ENCODE measurements around the gene TFPI. TPM values are rescaled to one million over a fixed set of nuclear protein-coding genes. Genes with fewer than 3 reads are reported as not detected.

Gene TFPI
- total RNA-seq, 1 experiment from 2014 or later = 129 TPM

DNA sequence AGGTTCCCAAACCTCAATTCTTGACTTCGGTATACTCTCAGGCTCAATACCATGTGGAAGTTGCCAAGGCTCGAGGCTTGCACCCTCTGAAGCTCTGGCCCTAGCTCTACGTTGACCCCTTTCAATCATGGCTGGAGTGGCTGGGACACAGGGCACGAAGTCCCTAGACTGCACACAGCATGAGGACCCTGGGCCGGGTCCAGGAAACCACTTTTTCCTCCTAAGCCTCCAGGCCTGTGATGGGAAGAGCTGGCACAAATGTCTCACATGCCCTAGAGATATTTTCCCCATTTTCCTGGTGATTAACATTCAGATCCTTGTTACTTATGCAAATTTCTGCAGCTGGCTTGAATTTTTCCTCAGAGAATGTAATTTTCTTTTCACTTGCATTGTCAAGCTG is 61.1 kb downstream of the TFPI start:
- Histone ChIP-seq H3K4me3 (ENCODE audit: low read depth in 2 of 2, low read length in 2 of 2) (no peak overlapping the region), H3K4me1 (ENCODE audit: control insufficient read depth, insufficient read depth, low read length) (no peaks in the 10 kb centered on the region; the same call in 1 of the 2 replicates), H3K36me3 (ENCODE audit: control insufficient read depth, insufficient read depth, low read length) (peaks cover 26% of the 10 kb centered on the region), H3K27me3 (ENCODE audit: control insufficient read depth, insufficient read depth, low read length) (no peaks in the 10 kb centered on the region), H3K9me3 (ENCODE audit: control insufficient read depth, insufficient read depth, low read depth, low read length) (peaks cover 7% of the 10 kb centered on the region; the same call in 1 of the 2 replicates), H3K27ac (ENCODE audit: low read length) (no peak overlapping the region)
- intact Hi-C loops (cut with micrococcal nuclease; ENCODE audit: unreplicated experiment) (no loop called here), in situ Hi-C loops (cut with HindIII; ENCODE audit: low pct_unique_long_range_greater_than_20kb, low sequenced_read_pairs) (no loop called here)
- ATAC-seq (no peak), DNase-seq (ENCODE audit: low read depth, low spot score) (no peak)
- CTCF ChIA-PET = no interaction called here
- POLR2A ChIA-PET = no interaction called here
- TF ChIP-seq POLR2AphosphoS5 (IDR thresholded peaks at IDR 0.05; ENCODE audit: low read depth, low read length) (no peak), SIN3A (IDR thresholded peaks at IDR 0.05; ENCODE audit: borderline replicate concordance, insufficient read depth, low read depth, low read length) (no peak), TCF7L2 (IDR thresholded peaks at IDR 0.05; ENCODE audit: low read depth, low read length) (no peak)
- TF ChIP-seq, protein P1, sequence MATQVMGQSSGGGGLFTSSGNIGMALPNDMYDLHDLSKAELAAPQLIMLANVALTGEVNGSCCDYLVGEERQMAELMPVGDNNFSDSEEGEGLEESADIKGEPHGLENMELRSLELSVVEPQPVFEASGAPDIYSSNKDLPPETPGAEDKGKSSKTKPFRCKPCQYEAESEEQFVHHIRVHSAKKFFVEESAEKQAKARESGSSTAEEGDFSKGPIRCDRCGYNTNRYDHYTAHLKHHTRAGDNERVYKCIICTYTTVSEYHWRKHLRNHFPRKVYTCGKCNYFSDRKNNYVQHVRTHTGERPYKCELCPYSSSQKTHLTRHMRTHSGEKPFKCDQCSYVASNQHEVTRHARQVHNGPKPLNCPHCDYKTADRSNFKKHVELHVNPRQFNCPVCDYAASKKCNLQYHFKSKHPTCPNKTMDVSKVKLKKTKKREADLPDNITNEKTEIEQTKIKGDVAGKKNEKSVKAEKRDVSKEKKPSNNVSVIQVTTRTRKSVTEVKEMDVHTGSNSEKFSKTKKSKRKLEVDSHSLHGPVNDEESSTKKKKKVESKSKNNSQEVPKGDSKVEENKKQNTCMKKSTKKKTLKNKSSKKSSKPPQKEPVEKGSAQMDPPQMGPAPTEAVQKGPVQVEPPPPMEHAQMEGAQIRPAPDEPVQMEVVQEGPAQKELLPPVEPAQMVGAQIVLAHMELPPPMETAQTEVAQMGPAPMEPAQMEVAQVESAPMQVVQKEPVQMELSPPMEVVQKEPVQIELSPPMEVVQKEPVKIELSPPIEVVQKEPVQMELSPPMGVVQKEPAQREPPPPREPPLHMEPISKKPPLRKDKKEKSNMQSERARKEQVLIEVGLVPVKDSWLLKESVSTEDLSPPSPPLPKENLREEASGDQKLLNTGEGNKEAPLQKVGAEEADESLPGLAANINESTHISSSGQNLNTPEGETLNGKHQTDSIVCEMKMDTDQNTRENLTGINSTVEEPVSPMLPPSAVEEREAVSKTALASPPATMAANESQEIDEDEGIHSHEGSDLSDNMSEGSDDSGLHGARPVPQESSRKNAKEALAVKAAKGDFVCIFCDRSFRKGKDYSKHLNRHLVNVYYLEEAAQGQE (IDR thresholded peaks at IDR 0.05; ENCODE audit: insufficient read depth in 1 of 2, low read depth in 2 of 2, low read length in 1 of 2) = no peak
- TF ChIP-seq, protein P2, sequence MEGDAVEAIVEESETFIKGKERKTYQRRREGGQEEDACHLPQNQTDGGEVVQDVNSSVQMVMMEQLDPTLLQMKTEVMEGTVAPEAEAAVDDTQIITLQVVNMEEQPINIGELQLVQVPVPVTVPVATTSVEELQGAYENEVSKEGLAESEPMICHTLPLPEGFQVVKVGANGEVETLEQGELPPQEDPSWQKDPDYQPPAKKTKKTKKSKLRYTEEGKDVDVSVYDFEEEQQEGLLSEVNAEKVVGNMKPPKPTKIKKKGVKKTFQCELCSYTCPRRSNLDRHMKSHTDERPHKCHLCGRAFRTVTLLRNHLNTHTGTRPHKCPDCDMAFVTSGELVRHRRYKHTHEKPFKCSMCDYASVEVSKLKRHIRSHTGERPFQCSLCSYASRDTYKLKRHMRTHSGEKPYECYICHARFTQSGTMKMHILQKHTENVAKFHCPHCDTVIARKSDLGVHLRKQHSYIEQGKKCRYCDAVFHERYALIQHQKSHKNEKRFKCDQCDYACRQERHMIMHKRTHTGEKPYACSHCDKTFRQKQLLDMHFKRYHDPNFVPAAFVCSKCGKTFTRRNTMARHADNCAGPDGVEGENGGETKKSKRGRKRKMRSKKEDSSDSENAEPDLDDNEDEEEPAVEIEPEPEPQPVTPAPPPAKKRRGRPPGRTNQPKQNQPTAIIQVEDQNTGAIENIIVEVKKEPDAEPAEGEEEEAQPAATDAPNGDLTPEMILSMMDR (IDR thresholded peaks at IDR 0.05) = no peak
- no TSS peak for BruUV-seq (replicated peaks)

DNA sequence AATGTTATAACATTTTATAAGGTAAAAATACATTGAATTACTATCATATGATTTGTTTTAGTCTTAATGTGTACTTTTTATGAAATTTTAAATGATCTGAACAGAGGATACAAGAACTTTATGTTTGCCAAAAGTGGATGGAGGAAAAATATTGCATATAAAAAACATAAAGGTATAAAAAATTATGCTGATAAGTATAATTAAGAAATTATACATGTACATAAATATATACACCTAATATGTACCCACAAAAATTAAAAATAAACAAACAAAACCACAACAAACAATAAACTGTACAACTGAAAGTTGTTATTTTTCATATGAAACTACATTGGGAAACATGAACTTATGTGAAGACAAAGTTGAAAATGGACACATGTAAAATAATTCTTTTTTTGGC is 68.0 kb downstream of the TFPI start:
- in situ Hi-C loops (cut with HindIII; ENCODE audit: low pct_unique_long_range_greater_than_20kb, low sequenced_read_pairs) (no loop called here), intact Hi-C loops (cut with micrococcal nuclease; ENCODE audit: unreplicated experiment) (no loop called here)
- DNase-seq (ENCODE audit: low read depth, low spot score) = no peak
- Histone ChIP-seq H3K36me3 (ENCODE audit: control insufficient read depth, insufficient read depth, low read length) (peaks cover 36% of the 10 kb centered on the region), H3K27ac (ENCODE audit: low read length) (no peak overlapping the region), H3K9me3 (ENCODE audit: control insufficient read depth, insufficient read depth, low read depth, low read length) (no peaks in the 10 kb centered on the region), H3K4me3 (ENCODE audit: low read depth in 2 of 2, low read length in 2 of 2) (no peak overlapping the region), H3K27me3 (ENCODE audit: control insufficient read depth, insufficient read depth, low read length) (no peaks in the 10 kb centered on the region), H3K4me1 (ENCODE audit: control insufficient read depth, insufficient read depth, low read length) (no peaks in the 10 kb centered on the region; the same call in none of the 2 replicates)
- CTCF ChIA-PET = no interaction called here
- BruUV-seq (replicated peaks) = no TSS peak
- POLR2A ChIA-PET = no interaction called here
- TF ChIP-seq, protein P2 (IDR thresholded peaks at IDR 0.05) = no peak
- TF ChIP-seq SIN3A (IDR thresholded peaks at IDR 0.05; ENCODE audit: borderline replicate concordance, insufficient read depth, low read depth, low read length) = no peak
- TF ChIP-seq, protein P1 (IDR thresholded peaks at IDR 0.05; ENCODE audit: insufficient read depth in 1 of 2, low read depth in 2 of 2, low read length in 1 of 2) = no peak
- no peak for TF ChIP-seq TCF7L2 (IDR thresholded peaks at IDR 0.05; ENCODE audit: low read depth, low read length)
- no peak for TF ChIP-seq POLR2AphosphoS5 (IDR thresholded peaks at IDR 0.05; ENCODE audit: low read depth, low read length)
- no peak for ATAC-seq

All from Panc1 (cell line).